Uterus (tissue), 2 donors: ENCODE measurements around the gene C2CD4A.

Experiments used
- CTCF ChIP-seq, 4 experiments: fragments of 200-600 bp in 2 of 4; fragments of 450-650 bp in 2 of 4; sonication (generic) in 2 of 4; IDR thresholded peaks; one replicate each; pipeline ENCODE4 v1.5.1; 2016 to 2019; ENCODE audit warnings: antibody characterized with exemption in 4 of 4, mild to moderate bottlenecking in 2 of 4, moderate library complexity in 1 of 4
- POLR2A ChIP-seq, 2 donors: fragments of 450-650 bp; IDR thresholded peaks; one replicate each; pipeline ENCODE4 v1.6.1; 2016; ENCODE audit warnings: antibody characterized with exemption in 2 of 2, mild to moderate bottlenecking in 1 of 2, moderate library complexity in 1 of 2

- TF ChIP-seq CTCF (IDR thresholded peaks at IDR 0.05) (no peak), POLR2A (IDR thresholded peaks at IDR 0.05) (no peak)
These were observed 2.0 kb downstream of the C2CD4A start for GRCh38 chr15:62068810-62069167.
